ENCODE results near the gene PRRX2.
"Not testable (repeated sequence)": the region's sequence is repeated elsewhere in the genome, so short reads cannot be mapped to it uniquely, and the experiment has no call there.

DNA sequence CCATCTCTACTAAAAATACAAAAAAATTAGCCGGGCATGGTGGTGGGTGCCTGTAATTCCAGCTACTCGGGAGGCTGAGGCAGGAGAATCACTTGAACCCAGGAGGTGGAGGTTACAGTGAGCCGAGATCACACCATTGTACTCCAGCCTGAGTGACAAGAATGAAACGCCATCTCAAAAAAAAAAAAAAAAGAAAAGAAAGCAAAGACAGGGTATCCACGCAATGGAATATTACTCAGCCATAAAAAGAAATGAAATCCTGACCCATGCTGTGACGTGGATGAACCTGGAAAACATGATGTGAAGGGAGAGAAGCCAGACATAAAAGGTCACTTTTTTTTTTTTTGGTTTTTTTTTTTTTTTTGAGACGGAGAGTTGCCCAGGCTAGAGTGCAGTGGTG is 95.3 kb downstream of the PRRX2 start:
- not testable (repeated sequence) for TF ChIP-seq CTCF (IDR thresholded peaks at IDR 0.05; ENCODE audit: low read depth, low read length); EZH2phosphoT487 (IDR thresholded peaks at IDR 0.05; ENCODE audit: low read depth)
